ENCODE measurements around the gene GRAMD1B. TPM values are rescaled to one million over a fixed set of nuclear protein-coding genes. Genes with fewer than 3 reads are reported as not detected.

GRAMD1B gene
- total and polyA plus RNA-seq, 8 donors = 1.1 to 4.8 (median 2.2) TPM

DNA sequence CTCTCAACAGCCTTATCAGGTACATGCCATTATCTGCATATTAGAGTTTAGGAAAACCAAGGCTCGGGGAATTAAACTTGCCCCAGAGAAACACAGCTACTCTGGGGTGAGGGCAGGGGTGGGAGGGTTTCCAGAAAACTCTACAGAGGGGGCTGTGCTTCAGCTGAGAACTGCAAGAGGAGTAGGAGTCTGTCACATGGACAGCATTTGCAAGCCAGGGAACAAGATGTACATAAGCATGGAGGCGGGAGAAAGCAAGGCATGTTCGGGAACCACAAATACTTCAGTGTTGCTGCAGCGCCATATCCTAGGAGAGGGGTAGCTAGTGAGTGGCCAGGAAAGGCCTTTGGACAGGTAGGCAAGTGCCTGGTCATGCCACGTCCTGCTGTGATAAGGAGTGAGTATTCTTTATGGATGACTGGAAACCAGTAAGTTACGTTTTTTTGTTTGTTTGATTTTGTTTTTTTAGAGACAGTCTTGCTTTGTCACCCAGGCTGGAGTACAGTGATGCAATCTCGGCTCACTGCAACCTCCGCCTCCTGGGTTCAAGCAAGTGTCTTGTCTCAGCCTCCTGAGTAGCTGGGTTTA, 57.2 kb downstream of the GRAMD1B start:
- no peaks in the 10 kb centered on the region for H3K36me3 ChIP-seq
- no peak overlapping the region for H3K27ac ChIP-seq
- ATAC-seq = no peak
- 65 to 73% methylated on average over 8 of the region's 8 CpGs for WGBS, 2 donors
- no peaks in the 10 kb centered on the region for H3K9me3 ChIP-seq
- no peak overlapping the region for H3K4me3 ChIP-seq
- H3K27me3 ChIP-seq = peaks cover 0 to 3% (median 0%) of the 10 kb centered on the region in 4 donors
- intact Hi-C loops (cut with DNase I) = no loop called here
- no peaks in the 10 kb centered on the region for H3K4me1 ChIP-seq
- TF ChIP-seq, protein P1, sequence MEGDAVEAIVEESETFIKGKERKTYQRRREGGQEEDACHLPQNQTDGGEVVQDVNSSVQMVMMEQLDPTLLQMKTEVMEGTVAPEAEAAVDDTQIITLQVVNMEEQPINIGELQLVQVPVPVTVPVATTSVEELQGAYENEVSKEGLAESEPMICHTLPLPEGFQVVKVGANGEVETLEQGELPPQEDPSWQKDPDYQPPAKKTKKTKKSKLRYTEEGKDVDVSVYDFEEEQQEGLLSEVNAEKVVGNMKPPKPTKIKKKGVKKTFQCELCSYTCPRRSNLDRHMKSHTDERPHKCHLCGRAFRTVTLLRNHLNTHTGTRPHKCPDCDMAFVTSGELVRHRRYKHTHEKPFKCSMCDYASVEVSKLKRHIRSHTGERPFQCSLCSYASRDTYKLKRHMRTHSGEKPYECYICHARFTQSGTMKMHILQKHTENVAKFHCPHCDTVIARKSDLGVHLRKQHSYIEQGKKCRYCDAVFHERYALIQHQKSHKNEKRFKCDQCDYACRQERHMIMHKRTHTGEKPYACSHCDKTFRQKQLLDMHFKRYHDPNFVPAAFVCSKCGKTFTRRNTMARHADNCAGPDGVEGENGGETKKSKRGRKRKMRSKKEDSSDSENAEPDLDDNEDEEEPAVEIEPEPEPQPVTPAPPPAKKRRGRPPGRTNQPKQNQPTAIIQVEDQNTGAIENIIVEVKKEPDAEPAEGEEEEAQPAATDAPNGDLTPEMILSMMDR (IDR thresholded peaks at IDR 0.05) = no peak
- DNase-seq = no peak
- FAIRE-seq = no peak

DNA sequence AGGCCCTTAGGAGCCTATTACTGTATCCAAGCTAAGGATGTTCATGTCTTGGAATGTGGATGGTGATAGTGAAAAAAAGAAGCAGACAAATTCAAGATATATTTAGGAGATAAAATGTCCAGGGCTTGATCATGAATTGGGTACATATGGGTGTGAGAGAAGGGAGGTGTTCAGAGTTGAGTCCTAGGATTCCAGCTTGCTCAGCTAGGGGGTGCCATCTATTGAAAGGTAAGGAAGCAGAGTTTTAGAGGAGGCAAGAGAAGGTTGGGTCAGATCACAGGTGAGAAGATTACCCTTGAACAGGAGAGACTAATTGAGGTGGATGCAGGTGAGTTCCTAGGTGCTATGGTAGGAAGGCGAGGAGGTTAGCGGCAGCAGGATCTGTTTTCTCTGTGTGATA, 60.5 kb downstream of the GRAMD1B start:
- WGBS, 2 donors = 89 to 91% methylated on average over 2 of the region's 2 CpGs
- intact Hi-C loops (cut with DNase I) = no loop called here
- Histone ChIP-seq H3K36me3 (no peaks in the 10 kb centered on the region), H3K4me1 (no peaks in the 10 kb centered on the region), H3K9me3 (no peaks in the 10 kb centered on the region), H3K27me3 (no peaks in the 10 kb centered on the region), H3K4me3 (no peak overlapping the region), H3K27ac (no peak overlapping the region)
- ATAC-seq = no peak
- TF ChIP-seq, protein P1 (IDR thresholded peaks at IDR 0.05) = no peak
- no peak for DNase-seq
- no peak for FAIRE-seq

DNA sequence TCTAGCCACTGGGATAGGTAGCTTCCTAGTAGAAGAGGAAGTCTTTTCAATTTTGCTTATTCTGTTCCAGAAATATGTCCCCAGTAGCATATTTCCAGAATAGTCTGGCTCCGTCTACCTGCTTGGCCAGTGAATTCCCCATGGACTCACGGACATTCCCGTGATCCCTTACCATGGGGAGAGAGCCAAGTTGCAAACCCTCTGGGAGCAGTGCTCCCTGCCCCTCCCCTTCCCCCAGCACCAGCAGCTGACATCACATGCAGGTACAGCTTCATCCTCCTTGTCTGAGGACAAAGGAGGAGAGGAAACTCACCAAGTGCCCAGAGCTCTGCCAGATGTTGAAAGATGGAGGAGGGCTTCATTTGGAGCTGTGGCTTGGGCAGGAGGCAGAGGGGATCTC, 61.2 kb downstream of the GRAMD1B start:
- ATAC-seq (no peak), FAIRE-seq (no peak), DNase-seq (no peak)
- no peaks in the 10 kb centered on the region for H3K9me3 ChIP-seq
- 41 to 54% methylated on average over 3 of the region's 3 CpGs for WGBS, 2 donors
- H3K27me3 ChIP-seq = no peaks in the 10 kb centered on the region
- no peak overlapping the region for H3K27ac ChIP-seq
- H3K4me1 ChIP-seq = no peaks in the 10 kb centered on the region
- TF ChIP-seq, protein P1 (IDR thresholded peaks at IDR 0.05) = no peak
- intact Hi-C loops (cut with DNase I) = no loop called here
- no peaks in the 10 kb centered on the region for H3K36me3 ChIP-seq
- H3K4me3 ChIP-seq = no peak overlapping the region

DNA sequence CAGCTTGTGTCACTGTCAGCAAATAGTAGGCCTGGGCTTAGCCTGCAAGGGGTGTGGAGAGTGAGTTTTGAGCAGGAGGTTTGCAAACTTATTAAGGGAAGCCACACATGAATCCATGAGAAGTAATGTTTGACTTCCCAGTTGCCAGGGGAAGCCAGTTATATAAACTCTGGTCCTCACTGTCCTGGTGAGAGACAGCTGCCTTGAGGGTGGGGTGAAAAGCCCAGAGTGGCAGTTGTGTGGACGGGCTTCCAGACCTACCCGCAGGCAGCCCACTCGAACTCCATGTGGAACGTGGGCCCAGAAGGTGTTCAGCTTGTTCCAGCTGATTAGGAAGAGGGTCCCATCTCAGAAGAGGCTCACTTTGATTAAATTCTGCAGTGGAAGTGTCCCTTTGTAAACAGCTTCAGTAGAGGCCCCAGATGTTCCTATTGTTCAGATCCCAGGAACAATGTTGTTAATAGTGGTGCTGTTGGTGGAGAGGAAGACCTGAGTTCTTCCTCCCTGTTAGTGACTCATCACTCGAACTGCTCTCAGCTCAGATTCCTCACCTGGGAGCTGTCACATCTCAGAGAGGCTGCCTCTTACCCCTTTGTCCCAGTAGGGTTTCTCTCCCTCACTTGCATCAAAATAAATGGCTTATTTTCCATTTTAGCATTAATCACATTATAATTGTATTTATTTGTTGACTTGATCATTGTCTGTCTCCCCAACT, 63.4 kb downstream of the GRAMD1B start:
- ATAC-seq (no peak), DNase-seq (no peak), FAIRE-seq (no peak)
- no peaks in the 10 kb centered on the region for H3K36me3 ChIP-seq
- intact Hi-C loops (cut with DNase I) = no loop called here
- WGBS, 2 donors = 59 to 62% methylated on average over 5 of the region's 5 CpGs
- H3K4me1 ChIP-seq = no peaks in the 10 kb centered on the region
- TF ChIP-seq, protein P1 (IDR thresholded peaks at IDR 0.05) = no peak
- H3K9me3 ChIP-seq = no peaks in the 10 kb centered on the region
- no peaks in the 10 kb centered on the region for H3K27me3 ChIP-seq
- H3K4me3 ChIP-seq = no peak overlapping the region
- H3K27ac ChIP-seq = no peak overlapping the region
